ENCODE measurements around the gene VSIR.

Gene VSIR

GRCh38 chr10:71746344-71747037 lies 26.8 kb downstream of the VSIR start:
- no peak for FAIRE-seq

GRCh38 chr10:71745664-71746250 lies 27.6 kb downstream of the VSIR start:
- FAIRE-seq: no peak

- FAIRE-seq: no peak
Observed at GRCh38 chr10:71744897-71745663, 28.2 kb downstream of the VSIR start.

GRCh38 chr10:71743866-71744265 lies 29.5 kb downstream of the VSIR start:
- FAIRE-seq: no peak

GRCh38 chr10:71743089-71743838 lies 30.1 kb downstream of the VSIR start:
- FAIRE-seq: no peak

DNA sequence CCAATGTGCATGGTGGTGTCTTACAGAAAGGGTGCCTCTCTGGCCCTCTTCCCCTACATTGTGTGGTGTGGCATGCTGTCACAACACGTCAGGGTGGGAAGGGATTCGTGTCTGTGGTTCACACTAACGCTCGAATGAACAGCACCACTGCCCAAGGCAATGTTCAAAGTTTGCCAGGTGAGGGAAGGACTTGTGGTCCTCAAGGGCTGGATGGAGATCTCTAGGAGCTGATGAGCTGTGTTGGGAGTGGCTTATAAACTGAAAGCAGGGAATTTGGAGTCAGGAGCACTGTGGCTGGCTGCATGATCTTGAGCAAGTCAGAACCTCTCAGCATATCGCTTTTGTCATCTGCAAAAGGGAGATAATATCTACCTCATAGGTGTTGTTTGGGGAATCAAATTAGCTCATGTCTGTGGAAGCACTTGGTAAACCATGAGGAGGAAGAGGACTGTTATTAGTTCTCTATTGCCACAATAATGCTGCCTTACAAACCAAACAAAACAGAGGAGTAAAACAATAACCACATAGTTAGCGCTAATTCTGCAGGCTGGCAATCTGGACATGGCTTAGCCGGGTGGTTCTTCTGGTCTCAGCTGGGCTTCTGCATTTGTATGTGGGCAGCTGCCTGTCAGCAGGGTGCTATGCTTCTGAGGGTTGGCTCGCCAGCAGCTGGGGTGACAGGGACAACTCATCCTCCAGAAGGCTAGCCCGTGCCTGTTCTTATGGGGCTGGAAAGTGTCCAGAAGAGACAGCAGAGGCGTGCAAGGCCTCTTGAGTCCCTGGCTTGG lies 30.8 kb downstream of the VSIR start:
- FAIRE-seq: no peak

DNA sequence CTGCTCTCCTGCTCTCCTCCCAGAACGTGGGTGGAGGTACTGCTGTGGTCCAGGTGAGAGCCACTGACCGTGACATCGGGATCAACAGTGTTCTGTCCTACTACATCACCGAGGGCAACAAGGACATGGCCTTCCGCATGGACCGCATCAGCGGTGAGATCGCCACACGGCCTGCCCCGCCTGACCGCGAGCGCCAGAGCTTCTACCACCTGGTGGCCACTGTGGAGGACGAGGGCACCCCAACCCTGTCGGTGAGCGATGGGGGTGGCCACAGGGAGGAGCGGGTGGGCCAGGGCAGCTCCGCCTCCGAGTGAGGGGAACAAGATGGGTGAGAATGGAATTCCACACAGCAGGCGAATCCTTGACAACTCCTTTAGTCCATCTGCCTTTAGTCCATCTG lies 31.6 kb downstream of the VSIR start:
- no peak for FAIRE-seq

- no peak for FAIRE-seq
Observed at GRCh38 chr10:71741029-71741428, 32.3 kb downstream of the VSIR start.

- no peak for FAIRE-seq
Observed at GRCh38 chr10:71740069-71740653, 33.2 kb downstream of the VSIR start.

- FAIRE-seq: no peak
Observed at GRCh38 chr10:71739358-71739900, 33.9 kb downstream of the VSIR start.

- no peak for FAIRE-seq
Observed at GRCh38 chr10:71737834-71738197, 35.5 kb downstream of the VSIR start.

- no peak for FAIRE-seq
Observed at GRCh38 chr10:71737001-71737833, 36.1 kb downstream of the VSIR start.

DNA sequence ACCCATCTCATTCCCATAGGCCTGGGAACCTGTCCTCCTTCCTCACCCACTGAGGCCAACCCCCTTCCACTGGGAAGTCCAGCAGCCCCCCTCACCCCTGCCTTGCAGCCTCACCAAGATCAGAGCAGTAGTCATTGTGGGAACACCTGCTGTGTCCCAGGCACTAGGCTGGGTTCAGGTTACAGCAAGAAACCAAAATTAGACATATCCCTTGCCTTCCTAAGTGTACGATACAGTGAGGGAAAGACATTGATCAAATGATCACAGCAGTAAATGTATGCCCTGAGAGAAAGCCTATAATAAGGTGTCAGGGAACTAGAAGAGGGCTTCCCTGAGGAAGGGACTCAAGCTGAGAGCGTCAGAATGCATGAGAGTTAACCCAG lies 36.8 kb downstream of the VSIR start:
- FAIRE-seq: no peak

DNA sequence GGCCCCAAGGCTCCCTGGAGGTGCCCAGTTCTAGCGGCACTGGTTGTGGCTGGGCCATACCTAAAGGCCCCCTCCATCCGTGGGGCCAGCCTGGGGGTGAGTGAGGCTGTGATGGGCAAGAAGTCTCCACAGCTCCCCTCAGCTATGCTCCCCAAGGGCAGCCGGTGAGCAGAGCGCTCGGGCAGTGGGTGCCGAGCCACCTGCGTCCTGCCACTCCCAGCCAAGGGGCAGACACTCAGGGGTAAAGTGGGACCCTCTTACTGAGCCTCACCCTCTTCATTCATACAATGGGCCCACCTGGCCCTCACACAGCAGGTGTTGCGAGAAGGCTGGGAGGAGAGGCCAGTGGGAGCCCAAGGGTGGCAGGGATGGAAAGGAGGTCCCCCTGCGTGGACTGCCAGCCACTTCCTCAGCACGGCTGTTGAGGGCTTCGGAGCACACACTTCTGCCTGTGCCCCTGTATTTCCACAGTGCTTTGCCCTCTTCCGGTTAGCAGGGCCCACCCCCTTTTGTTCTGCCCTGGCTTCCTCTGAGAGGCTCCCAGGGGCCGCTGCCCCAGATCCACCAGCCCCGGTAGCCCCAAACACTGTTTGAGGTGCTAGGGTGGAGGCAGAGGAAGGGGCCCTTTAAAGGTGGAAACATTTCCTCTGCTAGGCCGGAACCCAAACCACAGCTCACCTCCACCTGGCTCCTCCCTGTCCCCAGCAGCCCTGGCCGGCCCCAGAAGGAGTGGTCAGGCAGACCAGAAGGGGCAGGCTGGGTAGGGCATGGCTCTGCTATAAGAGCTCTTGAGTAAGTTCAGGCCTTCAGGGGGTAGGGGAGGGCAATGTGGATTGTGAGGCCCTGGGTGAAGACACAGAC lies 37.4 kb downstream of the VSIR start:
- no peak for FAIRE-seq

DNA sequence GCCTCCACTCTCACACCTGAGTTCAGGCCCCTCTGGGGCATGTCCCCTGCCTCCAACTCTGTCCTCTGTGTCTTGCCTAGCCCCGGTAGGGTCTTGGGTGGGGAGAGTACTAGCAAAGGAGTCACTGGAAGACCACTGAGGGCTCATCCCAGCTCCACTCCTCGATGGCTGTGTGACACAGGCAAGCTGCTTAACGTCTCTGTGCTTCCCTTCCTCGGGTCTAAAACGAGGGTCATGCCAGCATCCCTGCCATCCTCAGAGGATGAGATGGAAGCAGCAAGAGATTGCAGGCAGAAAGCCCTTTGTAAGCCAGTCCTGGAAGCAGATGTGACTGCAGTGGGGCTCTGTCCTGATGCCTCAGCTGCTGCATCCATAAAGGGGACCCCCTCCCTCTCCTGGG lies 38.5 kb downstream of the VSIR start:
- no peak for FAIRE-seq

- no peak for FAIRE-seq
Observed at GRCh38 chr10:71731791-71732190, 41.5 kb downstream of the VSIR start.

DNA sequence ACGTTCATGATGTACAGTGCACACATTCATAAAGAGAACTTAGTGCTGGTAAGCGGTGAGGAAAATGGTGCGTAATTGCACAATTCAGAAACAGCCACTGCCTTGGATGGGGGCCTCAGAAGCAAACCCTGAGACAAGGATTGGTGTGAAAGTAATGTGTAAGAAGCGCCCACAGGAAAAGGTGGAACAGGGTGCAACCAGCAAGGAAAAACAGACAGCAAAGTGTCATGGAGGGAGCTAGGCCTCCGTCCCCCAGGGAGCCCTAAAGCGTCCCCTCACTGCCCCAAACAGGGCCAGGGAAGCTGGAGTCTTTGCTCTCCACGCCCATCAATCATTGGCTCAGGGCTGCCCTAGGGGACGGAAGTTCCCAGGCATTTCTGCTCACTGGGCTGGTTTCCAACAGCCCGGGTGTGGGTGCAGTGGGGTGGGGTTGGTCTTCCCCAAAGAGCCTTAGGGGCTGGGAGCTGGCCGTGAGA lies 44.1 kb downstream of the VSIR start:
- no peak for FAIRE-seq

GRCh38 chr10:71727738-71728737 lies 45.3 kb downstream of the VSIR start:
- FAIRE-seq: no peak

All from TTC549 (cell line).